PFSK-1 (cell line): ENCODE results near the gene CARD18.

Experiments used
- FOXP2 ChIP-seq: optimal IDR thresholded peaks from 2 replicates; pipeline ENCODE3; 2011; ENCODE audit warnings: borderline replicate concordance, control low read depth, inconsistent platforms; ENCODE audit not compliant: insufficient read depth; ENCODE audit errors: extremely low read length, extremely low read depth
- POLR2AphosphoS5 ChIP-seq: IDR thresholded peaks from 2 replicates; pipeline ENCODE4 v1.6.1; 2012; ENCODE audit warnings: low read depth, mild to moderate bottlenecking, control low read depth, low read length, moderate library complexity
- SIN3A ChIP-seq: IDR thresholded peaks from 2 replicates; pipeline ENCODE4 v1.6.1; 2012; ENCODE audit warnings: mild to moderate bottlenecking, low read length, moderate library complexity, borderline replicate concordance; ENCODE audit not compliant: insufficient read depth
- TAF1 ChIP-seq: IDR thresholded peaks from 2 replicates; pipeline ENCODE4 v1.6.1; 2012; ENCODE audit warnings: low read length, control low read depth, borderline replicate concordance; ENCODE audit not compliant: insufficient read depth
- TF ChIP-seq, protein P1 (sequence below), 2 experiments: IDR thresholded peaks; 2 replicates each; pipeline versions ENCODE4 v1.6.1 to v1.8.0; 2011 to 2012; ENCODE audit warnings: low read depth in 2 of 2, low read length in 2 of 2, control low read depth in 1 of 2, inconsistent platforms in 1 of 2, mild to moderate bottlenecking in 1 of 2, moderate library complexity in 1 of 2; ENCODE audit not compliant: insufficient read depth in 1 of 2

Gene CARD18

GRCh38 chr11:105179542-105180278 lies 40.1 kb upstream of the CARD18 start:
- TF ChIP-seq POLR2AphosphoS5 (no peak), SIN3A (no peak), FOXP2 (no peak)
- TF ChIP-seq, protein P1, sequence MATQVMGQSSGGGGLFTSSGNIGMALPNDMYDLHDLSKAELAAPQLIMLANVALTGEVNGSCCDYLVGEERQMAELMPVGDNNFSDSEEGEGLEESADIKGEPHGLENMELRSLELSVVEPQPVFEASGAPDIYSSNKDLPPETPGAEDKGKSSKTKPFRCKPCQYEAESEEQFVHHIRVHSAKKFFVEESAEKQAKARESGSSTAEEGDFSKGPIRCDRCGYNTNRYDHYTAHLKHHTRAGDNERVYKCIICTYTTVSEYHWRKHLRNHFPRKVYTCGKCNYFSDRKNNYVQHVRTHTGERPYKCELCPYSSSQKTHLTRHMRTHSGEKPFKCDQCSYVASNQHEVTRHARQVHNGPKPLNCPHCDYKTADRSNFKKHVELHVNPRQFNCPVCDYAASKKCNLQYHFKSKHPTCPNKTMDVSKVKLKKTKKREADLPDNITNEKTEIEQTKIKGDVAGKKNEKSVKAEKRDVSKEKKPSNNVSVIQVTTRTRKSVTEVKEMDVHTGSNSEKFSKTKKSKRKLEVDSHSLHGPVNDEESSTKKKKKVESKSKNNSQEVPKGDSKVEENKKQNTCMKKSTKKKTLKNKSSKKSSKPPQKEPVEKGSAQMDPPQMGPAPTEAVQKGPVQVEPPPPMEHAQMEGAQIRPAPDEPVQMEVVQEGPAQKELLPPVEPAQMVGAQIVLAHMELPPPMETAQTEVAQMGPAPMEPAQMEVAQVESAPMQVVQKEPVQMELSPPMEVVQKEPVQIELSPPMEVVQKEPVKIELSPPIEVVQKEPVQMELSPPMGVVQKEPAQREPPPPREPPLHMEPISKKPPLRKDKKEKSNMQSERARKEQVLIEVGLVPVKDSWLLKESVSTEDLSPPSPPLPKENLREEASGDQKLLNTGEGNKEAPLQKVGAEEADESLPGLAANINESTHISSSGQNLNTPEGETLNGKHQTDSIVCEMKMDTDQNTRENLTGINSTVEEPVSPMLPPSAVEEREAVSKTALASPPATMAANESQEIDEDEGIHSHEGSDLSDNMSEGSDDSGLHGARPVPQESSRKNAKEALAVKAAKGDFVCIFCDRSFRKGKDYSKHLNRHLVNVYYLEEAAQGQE (IDR thresholded peaks at IDR 0.05; ENCODE audit: insufficient read depth in 1 of 2, low read depth in 2 of 2, low read length in 2 of 2) = no peak

DNA sequence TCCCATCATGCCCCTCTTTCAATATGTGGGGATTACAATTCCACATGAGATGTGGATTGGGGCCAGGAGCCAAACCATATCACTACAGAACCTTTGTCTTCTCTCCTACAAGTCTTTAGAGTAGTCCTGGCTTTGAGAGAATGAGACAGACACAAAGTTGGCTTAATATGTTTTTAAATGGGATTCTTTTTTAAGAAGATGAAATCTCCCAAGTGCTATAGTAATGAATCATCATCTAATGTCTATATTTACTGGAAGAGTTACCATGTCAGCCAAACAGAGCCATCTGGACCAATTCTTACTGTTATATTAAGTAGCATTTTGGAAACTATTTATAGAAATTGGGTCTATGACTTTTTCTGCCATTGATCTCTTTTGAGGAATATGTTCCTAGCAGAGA lies 38.1 kb upstream of the CARD18 start:
- TF ChIP-seq TAF1 = no peak
- no peak for TF ChIP-seq POLR2AphosphoS5
- no peak for TF ChIP-seq FOXP2
- TF ChIP-seq, protein P1 (IDR thresholded peaks at IDR 0.05; ENCODE audit: insufficient read depth in 1 of 2, low read depth in 2 of 2, low read length in 2 of 2) = no peak
- TF ChIP-seq SIN3A = no peak

GRCh38 chr11:105168457-105168856 lies 28.9 kb upstream of the CARD18 start:
- TF ChIP-seq, protein P1 (IDR thresholded peaks at IDR 0.05; ENCODE audit: insufficient read depth in 1 of 2, low read depth in 2 of 2, low read length in 2 of 2) = no peak
- no peak for TF ChIP-seq FOXP2
- TF ChIP-seq TAF1 = no peak
- no peak for TF ChIP-seq POLR2AphosphoS5
- no peak for TF ChIP-seq SIN3A

DNA sequence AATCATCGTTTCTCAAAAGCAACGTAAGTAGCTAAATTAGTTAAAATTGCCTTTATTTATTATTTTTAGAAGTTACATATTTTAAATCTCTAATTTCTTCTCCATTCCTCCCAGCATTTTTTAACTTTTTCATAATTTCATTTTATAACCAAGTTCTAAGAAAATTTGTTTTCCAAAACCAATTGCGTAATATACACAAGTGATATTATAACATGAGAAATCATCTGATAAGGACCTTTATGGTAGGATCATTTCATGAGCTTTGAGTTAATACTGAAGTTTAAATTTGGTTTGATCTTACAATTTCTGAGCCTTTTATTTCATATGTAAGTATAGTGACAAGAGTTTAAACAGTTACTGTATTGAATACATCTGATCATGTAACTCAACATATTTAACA lies 27.7 kb upstream of the CARD18 start:
- TF ChIP-seq TAF1 (no peak), POLR2AphosphoS5 (no peak), FOXP2 (no peak), SIN3A (no peak)
- TF ChIP-seq, protein P1 (IDR thresholded peaks at IDR 0.05; ENCODE audit: insufficient read depth in 1 of 2, low read depth in 2 of 2, low read length in 2 of 2) = no peak

- no peak for TF ChIP-seq FOXP2
- TF ChIP-seq TAF1 = no peak
- no peak for TF ChIP-seq SIN3A
- TF ChIP-seq, protein P1 (IDR thresholded peaks at IDR 0.05; ENCODE audit: insufficient read depth in 1 of 2, low read depth in 2 of 2, low read length in 2 of 2) = no peak
- TF ChIP-seq POLR2AphosphoS5 = no peak
These were observed 24.6 kb upstream of the CARD18 start for GRCh38 chr11:105164208-105164607.
